Effector CD8-positive, alpha-beta T cell (primary cell): ENCODE data around the gene CNTN1.

Source experiments
- DNase-seq: peaks from one replicate; lab custom pipeline; 2025; lab: John Stamatoyannopoulos, UW

CNTN1 gene

GRCh38 chr12:40963751-40964150 is 271.5 kb downstream of the CNTN1 start:
- no peak for DNase-seq

- DNase-seq: no peak
Measured at GRCh38 chr12:40969796-40970195, 277.6 kb downstream of the CNTN1 start.

- no peak for DNase-seq
Measured at GRCh38 chr12:40970320-40970907, 278.2 kb downstream of the CNTN1 start.

GRCh38 chr12:40971911-40972310 is 279.7 kb downstream of the CNTN1 start:
- no peak for DNase-seq

- DNase-seq: no peak
Measured at GRCh38 chr12:40976546-40976945, 284.3 kb downstream of the CNTN1 start.

GRCh38 chr12:40980427-40980961 is 288.3 kb downstream of the CNTN1 start:
- DNase-seq: no peak

GRCh38 chr12:40986001-40986400 is 293.8 kb downstream of the CNTN1 start:
- no peak for DNase-seq

- no peak for DNase-seq
Measured at GRCh38 chr12:40988355-40988754, 296.1 kb downstream of the CNTN1 start.

- DNase-seq: no peak
Measured at GRCh38 chr12:40988824-40989223, 296.6 kb downstream of the CNTN1 start.

- no peak for DNase-seq
Measured at GRCh38 chr12:40989785-40990184, 297.5 kb downstream of the CNTN1 start.

- DNase-seq: no peak
Measured at GRCh38 chr12:40992158-40992557, 299.9 kb downstream of the CNTN1 start.

- no peak for DNase-seq
Measured at GRCh38 chr12:40992674-40993073, 300.4 kb downstream of the CNTN1 start.

GRCh38 chr12:40993158-40993557 is 300.9 kb downstream of the CNTN1 start:
- no peak for DNase-seq

GRCh38 chr12:40996091-40996490 is 303.9 kb downstream of the CNTN1 start:
- DNase-seq: no peak

GRCh38 chr12:40999210-40999609 is 307.0 kb downstream of the CNTN1 start:
- no peak for DNase-seq

GRCh38 chr12:41008472-41008871 is 316.2 kb downstream of the CNTN1 start:
- DNase-seq: no peak

- no peak for DNase-seq
Measured at GRCh38 chr12:41011939-41012338, 319.7 kb downstream of the CNTN1 start.

- no peak for DNase-seq
Measured at GRCh38 chr12:41013881-41014642, 321.8 kb downstream of the CNTN1 start.

- no peak for DNase-seq
Measured at GRCh38 chr12:41014643-41015020, 322.4 kb downstream of the CNTN1 start.

- no peak for DNase-seq
Measured at GRCh38 chr12:41018010-41018409, 325.8 kb downstream of the CNTN1 start.

- no peak for DNase-seq
Measured at GRCh38 chr12:41019461-41019860, 327.2 kb downstream of the CNTN1 start.

GRCh38 chr12:41023836-41024235 is 331.6 kb downstream of the CNTN1 start:
- DNase-seq: no peak

- DNase-seq: no peak
Measured at GRCh38 chr12:41026151-41026550, 333.9 kb downstream of the CNTN1 start.

- DNase-seq: no peak
Measured at GRCh38 chr12:41032386-41032785, 340.1 kb downstream of the CNTN1 start.
